ENCODE measurements around the gene TSPAN3.

Gene TSPAN3

DNA sequence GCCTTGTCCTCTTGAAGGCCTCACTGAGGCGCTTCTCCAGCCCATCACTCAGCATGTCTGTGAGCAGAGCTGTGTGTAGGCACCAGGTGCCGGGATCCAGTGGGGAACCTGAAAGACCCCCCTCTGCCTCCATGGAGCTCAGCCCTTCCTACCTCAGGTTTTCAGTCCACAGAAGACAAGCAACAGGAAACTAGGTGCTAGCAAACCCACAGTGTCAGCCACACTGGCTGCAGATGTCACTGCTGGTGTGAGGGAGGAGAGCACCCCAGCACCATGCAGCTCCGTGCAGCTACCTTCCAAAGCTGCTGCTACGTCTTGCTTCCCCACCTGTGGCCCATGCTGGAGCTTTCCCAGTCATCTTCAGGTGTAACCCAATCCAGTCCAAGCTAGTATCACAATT is 58.0 kb downstream of the TSPAN3 start:
- H2AFZ ChIP-seq (ENCODE audit: low read length, unreplicated experiment): no peak overlapping the region
- H3K27ac ChIP-seq (ENCODE audit: low read depth, low read length): no peak overlapping the region
- no peaks in the 10 kb centered on the region for H3K36me3 ChIP-seq (ENCODE audit: insufficient read depth, low read length)
- H3K4me3 ChIP-seq (ENCODE audit: low read depth, low read length): no peak overlapping the region
- H3K27me3 ChIP-seq (ENCODE audit: insufficient read depth, low read length): no peaks in the 10 kb centered on the region
- H3K4me1 ChIP-seq (ENCODE audit: control insufficient read depth, insufficient read depth, low read length, unreplicated experiment): peaks cover 7% of the 10 kb centered on the region
- no peaks in the 10 kb centered on the region for H3K79me2 ChIP-seq (ENCODE audit: control insufficient read depth, insufficient read depth, low read length, unreplicated experiment)

- H3K4me1 ChIP-seq (ENCODE audit: control insufficient read depth, insufficient read depth, low read length, unreplicated experiment): peaks cover 7% of the 10 kb centered on the region
- no peaks in the 10 kb centered on the region for H3K79me2 ChIP-seq (ENCODE audit: control insufficient read depth, insufficient read depth, low read length, unreplicated experiment)
- no peaks in the 10 kb centered on the region for H3K27me3 ChIP-seq (ENCODE audit: insufficient read depth, low read length)
- no peak overlapping the region for H3K27ac ChIP-seq (ENCODE audit: low read depth, low read length)
- no peak overlapping the region for H2AFZ ChIP-seq (ENCODE audit: low read length, unreplicated experiment)
- no peaks in the 10 kb centered on the region for H3K36me3 ChIP-seq (ENCODE audit: insufficient read depth, low read length)
- H3K4me3 ChIP-seq (ENCODE audit: low read depth, low read length): no peak overlapping the region
These were observed 58.7 kb downstream of the TSPAN3 start for GRCh38 chr15:77012117-77012712.

GRCh38 chr15:77010857-77011256 is 60.1 kb downstream of the TSPAN3 start:
- Histone ChIP-seq H3K36me3 (ENCODE audit: insufficient read depth, low read length) (no peaks in the 10 kb centered on the region), H3K4me1 (ENCODE audit: control insufficient read depth, insufficient read depth, low read length, unreplicated experiment) (peaks cover 7% of the 10 kb centered on the region), H3K27ac (ENCODE audit: low read depth, low read length) (no peak overlapping the region), H3K27me3 (ENCODE audit: insufficient read depth, low read length) (peaks cover 9% of the 10 kb centered on the region), H2AFZ (ENCODE audit: low read length, unreplicated experiment) (no peak overlapping the region), H3K79me2 (ENCODE audit: control insufficient read depth, insufficient read depth, low read length, unreplicated experiment) (no peaks in the 10 kb centered on the region), H3K4me3 (ENCODE audit: low read depth, low read length) (no peak overlapping the region)

GRCh38 chr15:77010312-77010686 is 60.6 kb downstream of the TSPAN3 start:
- H3K4me1 ChIP-seq (ENCODE audit: control insufficient read depth, insufficient read depth, low read length, unreplicated experiment): peaks cover 7% of the 10 kb centered on the region
- H3K27me3 ChIP-seq (ENCODE audit: insufficient read depth, low read length): peaks cover 14% of the 10 kb centered on the region
- no peaks in the 10 kb centered on the region for H3K36me3 ChIP-seq (ENCODE audit: insufficient read depth, low read length)
- H3K27ac ChIP-seq (ENCODE audit: low read depth, low read length): no peak overlapping the region
- no peaks in the 10 kb centered on the region for H3K79me2 ChIP-seq (ENCODE audit: control insufficient read depth, insufficient read depth, low read length, unreplicated experiment)
- H2AFZ ChIP-seq (ENCODE audit: low read length, unreplicated experiment): no peak overlapping the region
- no peak overlapping the region for H3K4me3 ChIP-seq (ENCODE audit: low read depth, low read length)

DNA sequence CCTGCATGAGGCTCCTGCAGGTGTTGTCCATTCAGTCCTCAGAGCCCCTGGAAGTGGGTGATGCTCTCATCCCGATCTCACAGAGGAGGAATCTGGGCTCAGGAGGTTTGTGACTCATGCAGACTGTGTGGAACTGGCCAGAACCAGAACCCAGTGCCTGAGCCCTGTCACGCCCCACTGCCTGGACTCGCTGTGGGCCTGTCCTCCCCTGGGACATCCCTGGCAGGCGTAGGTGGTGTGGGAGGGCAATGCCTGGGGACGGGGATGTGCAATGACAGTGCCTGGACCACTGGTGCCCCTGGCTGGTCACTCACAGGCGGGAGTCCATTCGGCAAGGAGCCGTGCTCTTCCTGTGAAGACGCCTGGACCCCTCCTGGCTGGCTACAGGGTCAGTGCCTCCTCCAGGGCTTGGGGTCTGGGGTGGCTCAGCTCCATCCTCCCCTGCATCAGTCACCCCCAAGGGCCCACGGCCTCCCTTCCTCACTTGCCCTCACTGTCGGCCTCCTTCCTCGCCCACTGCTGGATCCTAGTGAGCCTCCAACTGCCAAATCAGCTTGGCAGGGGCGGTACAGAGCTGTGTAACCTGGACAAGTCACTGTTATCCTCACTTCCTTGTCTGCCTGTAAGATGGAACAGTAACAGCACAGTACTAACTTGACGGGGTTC is 61.1 kb downstream of the TSPAN3 start:
- Histone ChIP-seq H3K79me2 (ENCODE audit: control insufficient read depth, insufficient read depth, low read length, unreplicated experiment) (no peaks in the 10 kb centered on the region), H3K4me1 (ENCODE audit: control insufficient read depth, insufficient read depth, low read length, unreplicated experiment) (peaks cover 7% of the 10 kb centered on the region), H3K36me3 (ENCODE audit: insufficient read depth, low read length) (no peaks in the 10 kb centered on the region), H3K27ac (ENCODE audit: low read depth, low read length) (no peak overlapping the region), H3K4me3 (ENCODE audit: low read depth, low read length) (no peak overlapping the region), H2AFZ (ENCODE audit: low read length, unreplicated experiment) (no peak overlapping the region), H3K27me3 (ENCODE audit: insufficient read depth, low read length) (peaks cover 14% of the 10 kb centered on the region)

DNA sequence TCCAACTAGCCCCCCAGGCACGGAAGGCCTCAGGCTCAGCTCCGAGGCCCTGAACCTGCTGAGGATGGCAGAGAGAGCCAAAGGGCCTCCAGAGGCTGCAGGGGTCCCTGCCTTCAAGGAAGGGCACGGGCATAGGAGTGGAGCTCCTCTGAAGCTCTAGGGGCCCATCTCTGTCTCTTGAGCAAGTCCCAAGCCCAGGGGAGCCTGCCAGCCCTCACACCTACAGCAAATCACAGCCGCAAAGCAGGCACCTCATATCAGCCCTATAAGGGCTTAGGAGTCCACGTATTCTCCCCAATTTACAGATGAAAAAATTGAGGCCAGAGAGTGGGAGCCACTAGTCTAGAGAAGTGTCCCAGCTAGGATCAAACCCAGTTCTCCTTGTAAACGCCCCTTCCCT is 61.7 kb downstream of the TSPAN3 start:
- no peak overlapping the region for H3K27ac ChIP-seq (ENCODE audit: low read depth, low read length)
- H3K79me2 ChIP-seq (ENCODE audit: control insufficient read depth, insufficient read depth, low read length, unreplicated experiment): no peaks in the 10 kb centered on the region
- no peak overlapping the region for H2AFZ ChIP-seq (ENCODE audit: low read length, unreplicated experiment)
- no peak overlapping the region for H3K4me3 ChIP-seq (ENCODE audit: low read depth, low read length)
- H3K27me3 ChIP-seq (ENCODE audit: insufficient read depth, low read length): peaks cover 14% of the 10 kb centered on the region
- H3K4me1 ChIP-seq (ENCODE audit: control insufficient read depth, insufficient read depth, low read length, unreplicated experiment): peaks cover 7% of the 10 kb centered on the region
- no peaks in the 10 kb centered on the region for H3K36me3 ChIP-seq (ENCODE audit: insufficient read depth, low read length)

DNA sequence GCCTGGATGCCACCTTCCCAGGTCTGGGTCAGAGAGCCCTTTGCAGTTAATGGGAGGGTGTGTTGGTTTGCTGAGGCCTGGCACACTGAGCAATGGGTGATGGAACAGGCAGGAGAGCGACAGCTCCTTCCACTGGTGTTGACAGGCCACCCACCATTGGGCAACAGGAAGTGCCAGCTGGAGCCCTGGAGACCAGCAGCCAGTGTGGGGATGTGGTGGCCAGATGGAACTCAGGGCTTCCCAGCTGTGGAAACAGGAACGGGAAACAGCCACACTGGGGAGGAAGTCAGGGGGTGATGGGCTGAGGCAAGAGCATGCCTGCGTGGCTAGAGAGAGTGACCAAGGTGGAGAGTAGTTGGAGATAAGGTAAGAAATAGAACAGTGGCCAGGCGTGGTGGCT is 66.7 kb downstream of the TSPAN3 start:
- H3K4me1 ChIP-seq (ENCODE audit: control insufficient read depth, insufficient read depth, low read length, unreplicated experiment): peaks cover under 1% of the 10 kb centered on the region
- no peak overlapping the region for H2AFZ ChIP-seq (ENCODE audit: low read length, unreplicated experiment)
- H3K27ac ChIP-seq (ENCODE audit: low read depth, low read length): no peak overlapping the region
- H3K4me3 ChIP-seq (ENCODE audit: low read depth, low read length): no peak overlapping the region
- H3K79me2 ChIP-seq (ENCODE audit: control insufficient read depth, insufficient read depth, low read length, unreplicated experiment): no peaks in the 10 kb centered on the region
- peaks cover 14% of the 10 kb centered on the region for H3K27me3 ChIP-seq (ENCODE audit: insufficient read depth, low read length)
- H3K36me3 ChIP-seq (ENCODE audit: insufficient read depth, low read length): no peaks in the 10 kb centered on the region

DNA sequence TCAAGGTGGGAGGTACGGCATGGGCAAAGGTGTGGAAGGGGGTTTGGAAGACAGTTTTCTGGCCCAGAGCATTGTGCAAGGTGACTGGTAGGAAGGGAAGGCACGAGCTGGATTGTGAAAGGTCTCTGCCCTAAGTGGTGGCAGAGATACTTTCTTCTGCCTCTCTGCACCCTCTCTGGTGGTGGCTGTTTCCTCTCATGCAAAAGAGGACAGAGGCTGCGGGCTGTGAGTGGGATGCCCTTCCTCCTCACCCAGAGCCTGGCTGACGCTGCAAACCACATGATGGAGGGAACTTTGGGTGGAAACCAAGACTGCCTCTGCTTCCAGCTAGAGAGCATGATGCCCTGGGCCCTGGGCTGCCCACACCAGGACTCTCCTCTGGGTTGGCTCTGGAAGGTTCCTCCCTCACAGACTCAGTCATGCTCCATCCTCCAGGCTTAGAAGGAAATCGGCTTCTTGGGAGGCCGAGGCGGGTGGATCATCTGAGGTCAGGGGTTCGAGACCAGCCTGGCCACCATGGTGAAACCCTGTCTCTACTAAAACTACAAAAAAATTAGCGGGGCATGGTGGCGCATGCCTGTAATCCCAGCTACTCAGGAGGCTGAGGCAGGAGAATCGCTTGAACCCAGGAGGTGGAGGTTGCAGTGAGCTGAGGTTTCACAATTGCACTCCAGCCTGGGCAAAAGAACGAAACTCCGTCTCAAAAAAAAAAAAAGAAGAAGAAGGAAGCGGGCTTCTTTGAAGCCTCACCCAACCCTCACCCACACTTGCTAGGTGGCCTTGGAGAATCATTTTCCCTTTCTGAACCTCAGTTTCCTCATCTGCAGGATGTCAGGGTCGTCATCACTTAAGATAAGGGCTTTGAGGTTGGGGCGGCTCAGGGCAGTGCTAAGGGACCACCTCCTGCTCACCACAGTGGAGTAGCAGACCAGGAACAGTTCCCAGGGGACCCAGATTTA is 67.7 kb downstream of the TSPAN3 start:
- Histone ChIP-seq H3K4me3 (ENCODE audit: low read depth, low read length) (no peak overlapping the region), H3K27me3 (ENCODE audit: insufficient read depth, low read length) (peaks cover 14% of the 10 kb centered on the region), H3K36me3 (ENCODE audit: insufficient read depth, low read length) (no peaks in the 10 kb centered on the region), H3K27ac (ENCODE audit: low read depth, low read length) (no peak overlapping the region), H3K4me1 (ENCODE audit: control insufficient read depth, insufficient read depth, low read length, unreplicated experiment) (no peaks in the 10 kb centered on the region), H3K79me2 (ENCODE audit: control insufficient read depth, insufficient read depth, low read length, unreplicated experiment) (no peaks in the 10 kb centered on the region), H2AFZ (ENCODE audit: low read length, unreplicated experiment) (no peak overlapping the region)

DNA sequence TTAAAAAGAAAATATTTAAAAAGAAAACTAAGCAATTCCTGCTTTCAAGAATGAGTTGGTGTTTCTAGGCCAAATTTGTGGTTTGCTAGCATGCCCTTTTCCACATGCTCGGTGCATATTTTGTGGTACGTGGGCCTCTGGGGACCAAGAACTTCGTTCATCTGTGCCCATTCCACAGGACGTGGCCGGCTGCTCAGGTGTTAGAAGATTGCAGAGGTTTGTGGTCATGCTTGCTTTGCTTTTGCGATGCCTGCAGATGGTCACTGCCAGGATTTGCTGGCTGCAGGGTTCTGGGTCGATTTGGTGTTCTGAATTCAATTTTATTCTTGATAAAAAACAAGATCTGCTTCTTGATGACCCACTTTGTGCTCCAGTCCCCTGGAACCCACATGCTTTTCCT is 68.5 kb downstream of the TSPAN3 start:
- H3K4me3 ChIP-seq (ENCODE audit: low read depth, low read length): no peak overlapping the region

GRCh38 chr15:77001966-77002365 is 68.9 kb downstream of the TSPAN3 start:
- Histone ChIP-seq H3K4me1 (ENCODE audit: control insufficient read depth, insufficient read depth, low read length, unreplicated experiment) (peaks cover 8% of the 10 kb centered on the region), H3K27me3 (ENCODE audit: insufficient read depth, low read length) (peaks cover 14% of the 10 kb centered on the region), H3K79me2 (ENCODE audit: control insufficient read depth, insufficient read depth, low read length, unreplicated experiment) (no peaks in the 10 kb centered on the region), H3K27ac (ENCODE audit: low read depth, low read length) (no peak overlapping the region), H2AFZ (ENCODE audit: low read length, unreplicated experiment) (no peak overlapping the region), H3K36me3 (ENCODE audit: insufficient read depth, low read length) (no peaks in the 10 kb centered on the region), H3K4me3 (ENCODE audit: low read depth, low read length) (no peak overlapping the region)

More for the DNA sequence above, 68.5 kb downstream of the TSPAN3 start:
- Histone ChIP-seq H2AFZ (ENCODE audit: low read length, unreplicated experiment) (no peak overlapping the region), H3K4me1 (ENCODE audit: control insufficient read depth, insufficient read depth, low read length, unreplicated experiment) (peaks cover 3% of the 10 kb centered on the region), H3K36me3 (ENCODE audit: insufficient read depth, low read length) (no peaks in the 10 kb centered on the region), H3K79me2 (ENCODE audit: control insufficient read depth, insufficient read depth, low read length, unreplicated experiment) (no peaks in the 10 kb centered on the region), H3K27me3 (ENCODE audit: insufficient read depth, low read length) (peaks cover 14% of the 10 kb centered on the region), H3K27ac (ENCODE audit: low read depth, low read length) (no peak overlapping the region)
